HepG2 (cell line): Measurements from ENCODE around the gene AAMP. TPM values are rescaled to one million over a fixed set of nuclear protein-coding genes. Genes with fewer than 3 reads are reported as not detected.

ENCODE experiments used
- ARID2 ChIP-seq: sonication (generic); formaldehyde crosslinking; IDR thresholded peaks from 2 replicates; pipeline ENCODE4 v1.8.1; 2022; ENCODE audit warnings: mild to moderate bottlenecking, missing genetic modification reagents, borderline replicate concordance
- HMG20A ChIP-seq: IDR thresholded peaks from 2 replicates; pipeline ENCODE4 v1.6.1; 2016; ENCODE audit warnings: borderline replicate concordance
- PATZ1 ChIP-seq: sonication (generic); formaldehyde crosslinking; IDR thresholded peaks from 2 replicates; pipeline ENCODE4 v1.4.0; 2020; ENCODE audit warnings: missing genetic modification reagents
- TEAD3 ChIP-seq: optimal IDR thresholded peaks from 2 replicates; pipeline ENCODE3; 2016; ENCODE audit warnings: borderline replicate concordance
- ZHX1 ChIP-seq: sonication (generic); formaldehyde crosslinking; IDR thresholded peaks from 2 replicates; pipeline ENCODE4 v1.8.1; 2022; ENCODE audit warnings: low read depth, mild to moderate bottlenecking, missing genetic modification reagents
- ZNF331 ChIP-seq: sonication (generic); formaldehyde crosslinking; IDR thresholded peaks from 2 replicates; pipeline ENCODE4 v1.4.0; 2020; ENCODE audit warnings: missing genetic modification reagents
- ZNF720 ChIP-seq: sonication (generic); formaldehyde crosslinking; IDR thresholded peaks from 2 replicates; pipeline ENCODE4 v1.4.0; 2020; ENCODE audit warnings: missing genetic modification reagents
- ZNF75D ChIP-seq: sonication (generic); formaldehyde crosslinking; IDR thresholded peaks from 2 replicates; pipeline ENCODE4 v1.8.1; 2023; ENCODE audit warnings: missing genetic modification reagents, mild to moderate bottlenecking, borderline replicate concordance
- ZNF878 ChIP-seq: sonication (generic); formaldehyde crosslinking; IDR thresholded peaks from 2 replicates; pipeline ENCODE4 v1.8.1; 2023; ENCODE audit warnings: mild to moderate bottlenecking, missing genetic modification reagents, moderate library complexity
- polyA plus RNA-seq, 8 experiments: library from polyadenylated mRNA; depleted of rRNA in 3 of 8; stranded (reverse) in 7 of 8; unstranded in 1 of 8; fragments of >200 nt; fragmentation: Illumina TruSeq in 4 of 8; extraction: Trizol in 4 of 8; gene quantifications; 2 replicates each; pipeline versions ENCODE4 v1.2.1 to v1.2.3, GENCODE V29; 2011 to 2016; ENCODE audit warnings: low read depth in 4 of 8, missing spikeins in 1 of 8, mixed read lengths in 1 of 8; ENCODE audit not compliant: insufficient read depth in 1 of 8
- total RNA-seq, 5 experiments: library from RNA; depleted of rRNA; stranded (reverse); fragments of >200 nt; fragmentation: Illumina TruSeq; extraction: Trizol; gene quantifications; 2 replicates each; pipeline ENCODE4 v1.2.3, GENCODE V29; 2016; ENCODE audit warnings: low read depth in 1 of 5

AAMP gene
- total and polyA plus RNA-seq, 2 of the 13 experiments (the other 11 are each of a cell fraction or from before 2014, with no cell fraction given) = 110 to 186 TPM

- TF ChIP-seq ARID2 (CRISPR knock-in tag) (no peak), TEAD3 (CRISPR knock-in tag) (no peak), ZNF75D (CRISPR knock-in tag) (no peak), ZNF720 (no peak), ZNF331 (CRISPR knock-in tag) (peak; percentile 44; the same call in 1 of the 2 replicates), ZNF878 (CRISPR knock-in tag) (no peak), HMG20A (CRISPR knock-in tag) (peak; percentile 15; the same call in 1 of the 2 replicates), PATZ1 (CRISPR knock-in tag) (no peak), ZHX1 (CRISPR knock-in tag) (no peak)
- TF ChIP-seq, all 625 proteins: peak for 38
These were observed 24.7 kb downstream of the AAMP start (continued) for GRCh38 chr2:218245214-218245613.
